DOHH2 (cell line): ENCODE measurements around the gene PGM5.

Source experiments
- H3F3A ChIP-seq: fragments of 200-600 bp; sonication (generic), shearing (Covaris generic); 2 replicates; pipeline ENCODE4 v1.6.0; 2016; ENCODE audit warnings: antibody characterized with exemption, mild to moderate bottlenecking; ENCODE audit not compliant: control insufficient read depth, insufficient read depth
- H3K27ac ChIP-seq: fragments of 200-600 bp; sonication (generic); 2 replicates; pipeline ENCODE4 v1.5.1; 2014; ENCODE audit warnings: low read depth, mild to moderate bottlenecking, low read length, moderate library complexity
- H3K27me3 ChIP-seq: fragments of 200-600 bp; sonication (generic); 2 replicates; pipeline ENCODE4 v1.6.1; 2014; ENCODE audit warnings: mild to moderate bottlenecking, low read length, mixed read lengths; ENCODE audit not compliant: control insufficient read depth
- H3K36me3 ChIP-seq: fragments of 200-600 bp; sonication (generic); 2 replicates; pipeline ENCODE4 v1.6.1; 2014; ENCODE audit warnings: mild to moderate bottlenecking, low read length, moderate library complexity, mixed read lengths; ENCODE audit not compliant: control insufficient read depth
- H3K4me1 ChIP-seq: fragments of 200-600 bp; sonication (generic); 2 replicates; pipeline ENCODE4 v1.6.1; 2014; ENCODE audit warnings: mild to moderate bottlenecking, low read length, mixed read lengths; ENCODE audit not compliant: control insufficient read depth
- H3K4me2 ChIP-seq: fragments of 200-600 bp; sonication (generic); 2 replicates; pipeline ENCODE4 v1.6.0; 2014; ENCODE audit warnings: mild to moderate bottlenecking, low read length, moderate library complexity
- H3K4me3 ChIP-seq: fragments of 200-600 bp; sonication (generic); 2 replicates; pipeline ENCODE4 v1.5.1; 2014; ENCODE audit warnings: mild to moderate bottlenecking, low read length, mixed read lengths
- H3K79me2 ChIP-seq: fragments of 200-600 bp; sonication (generic); 2 replicates; pipeline ENCODE4 v1.6.1; 2014; ENCODE audit warnings: mild to moderate bottlenecking, low read length, mixed read lengths; ENCODE audit not compliant: control insufficient read depth
- H3K9me2 ChIP-seq: fragments of 200-600 bp; sonication (generic); replicated peaks from 2 replicates; pipeline ENCODE4 v1.6.1; 2014; ENCODE audit warnings: mild to moderate bottlenecking, low read length, mixed read lengths; ENCODE audit not compliant: control insufficient read depth
- H3K9me3 ChIP-seq: fragments of 200-600 bp; sonication (generic); 2 replicates; pipeline ENCODE4 v1.6.1; 2014; ENCODE audit warnings: antibody characterized with exemption, low read length, mixed read lengths; ENCODE audit not compliant: control insufficient read depth, insufficient read depth
- H4K20me1 ChIP-seq: fragments of 200-600 bp; sonication (generic); 2 replicates; pipeline ENCODE4 v1.6.0; 2014; ENCODE audit warnings: low read depth, mild to moderate bottlenecking, antibody characterized with exemption, low read length, moderate library complexity; ENCODE audit not compliant: control insufficient read depth, insufficient read depth
- EZH2phosphoT487 ChIP-seq: fragments of 200-600 bp; sonication (generic); IDR thresholded peaks from 2 replicates; pipeline ENCODE4 v1.6.1; 2017; ENCODE audit warnings: borderline replicate concordance, mild to moderate bottlenecking, antibody characterized with exemption, low read length, moderate library complexity, mixed read lengths
- TF ChIP-seq, protein P1 (sequence below): fragments of 200-600 bp; sonication (generic); IDR thresholded peaks from one replicate; pipeline ENCODE4 v1.5.1; 2014; ENCODE audit warnings: antibody characterized with exemption, mild to moderate bottlenecking, low read depth, low read length; ENCODE audit not compliant: poor library complexity, severe bottlenecking

Gene PGM5

DNA sequence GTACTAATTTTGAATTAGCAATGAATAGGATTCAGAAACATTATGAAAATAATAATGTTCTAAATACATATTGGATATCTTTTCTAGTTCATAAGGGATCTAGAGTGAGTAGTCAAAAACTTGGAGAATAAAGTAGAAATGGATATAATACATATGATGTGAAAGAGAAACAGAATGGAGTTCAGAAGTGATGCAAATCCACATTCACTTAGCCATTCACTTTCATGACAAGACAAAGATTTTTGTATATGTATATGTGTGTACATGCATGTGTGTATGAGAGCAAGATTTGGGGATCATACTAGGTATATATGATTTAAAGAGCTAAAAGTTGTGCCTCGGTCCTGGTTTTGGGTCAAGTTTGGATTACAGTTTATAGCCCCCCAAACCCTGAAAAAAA, 150.1 kb downstream of the PGM5 start:
- Histone ChIP-seq H3K9me2 (no peaks in the 10 kb centered on the region), H3K27me3 (no peaks in the 10 kb centered on the region), H3F3A (no peaks in the 10 kb centered on the region), H3K36me3 (no peaks in the 10 kb centered on the region), H3K4me1 (peaks cover 7% of the 10 kb centered on the region), H3K27ac (no peak overlapping the region), H3K4me3 (no peak overlapping the region), H3K79me2 (no peaks in the 10 kb centered on the region), H3K4me2 (no peak overlapping the region), H3K9me3 (no peaks in the 10 kb centered on the region), H4K20me1 (no peaks in the 10 kb centered on the region)
- TF ChIP-seq EZH2phosphoT487: no peak
- TF ChIP-seq, protein P1, sequence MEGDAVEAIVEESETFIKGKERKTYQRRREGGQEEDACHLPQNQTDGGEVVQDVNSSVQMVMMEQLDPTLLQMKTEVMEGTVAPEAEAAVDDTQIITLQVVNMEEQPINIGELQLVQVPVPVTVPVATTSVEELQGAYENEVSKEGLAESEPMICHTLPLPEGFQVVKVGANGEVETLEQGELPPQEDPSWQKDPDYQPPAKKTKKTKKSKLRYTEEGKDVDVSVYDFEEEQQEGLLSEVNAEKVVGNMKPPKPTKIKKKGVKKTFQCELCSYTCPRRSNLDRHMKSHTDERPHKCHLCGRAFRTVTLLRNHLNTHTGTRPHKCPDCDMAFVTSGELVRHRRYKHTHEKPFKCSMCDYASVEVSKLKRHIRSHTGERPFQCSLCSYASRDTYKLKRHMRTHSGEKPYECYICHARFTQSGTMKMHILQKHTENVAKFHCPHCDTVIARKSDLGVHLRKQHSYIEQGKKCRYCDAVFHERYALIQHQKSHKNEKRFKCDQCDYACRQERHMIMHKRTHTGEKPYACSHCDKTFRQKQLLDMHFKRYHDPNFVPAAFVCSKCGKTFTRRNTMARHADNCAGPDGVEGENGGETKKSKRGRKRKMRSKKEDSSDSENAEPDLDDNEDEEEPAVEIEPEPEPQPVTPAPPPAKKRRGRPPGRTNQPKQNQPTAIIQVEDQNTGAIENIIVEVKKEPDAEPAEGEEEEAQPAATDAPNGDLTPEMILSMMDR: no peak

DNA sequence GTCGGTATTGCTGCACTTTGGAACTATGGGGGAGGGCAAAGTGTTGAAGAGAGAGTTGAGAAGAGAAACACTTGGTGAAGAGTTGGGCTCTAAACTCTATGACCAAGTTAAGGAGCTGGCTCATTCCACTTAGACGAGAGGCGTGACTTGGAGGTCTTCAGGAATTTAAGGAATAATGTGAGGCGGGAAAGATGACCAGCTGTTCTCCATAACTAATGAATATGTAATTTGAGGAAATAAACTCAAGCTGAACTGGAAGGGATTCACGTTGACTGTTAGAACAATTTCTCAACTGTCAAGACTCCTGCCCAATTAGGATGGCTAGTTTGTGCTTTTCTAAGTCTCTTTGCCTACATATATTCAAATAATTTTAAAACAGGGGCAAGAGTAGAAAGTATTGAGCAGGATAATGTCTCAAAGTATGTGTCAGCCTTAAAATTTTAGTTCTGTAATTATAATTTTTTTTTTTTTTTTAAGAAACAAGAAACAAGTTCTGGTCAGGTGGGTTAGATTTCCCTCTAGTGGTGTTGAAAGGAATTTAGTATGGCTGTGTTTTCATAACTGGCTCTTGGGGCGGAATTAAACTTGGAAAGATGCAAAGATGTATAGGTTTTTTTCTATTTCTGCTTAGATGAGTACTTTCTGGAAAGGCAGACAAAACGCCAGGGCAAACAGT, 150.9 kb downstream of the PGM5 start:
- H3K36me3 ChIP-seq: no peaks in the 10 kb centered on the region
- no peaks in the 10 kb centered on the region for H3K79me2 ChIP-seq
- no peaks in the 10 kb centered on the region for H3F3A ChIP-seq
- no peaks in the 10 kb centered on the region for H3K9me3 ChIP-seq
- peaks cover 7% of the 10 kb centered on the region for H3K4me1 ChIP-seq
- no peak overlapping the region for H3K4me2 ChIP-seq
- H3K27ac ChIP-seq: no peak overlapping the region
- TF ChIP-seq, protein P1: peak; percentile 37
- TF ChIP-seq EZH2phosphoT487: no peak
- H4K20me1 ChIP-seq: no peaks in the 10 kb centered on the region
- no peaks in the 10 kb centered on the region for H3K27me3 ChIP-seq
- no peak overlapping the region for H3K4me3 ChIP-seq
- no peaks in the 10 kb centered on the region for H3K9me2 ChIP-seq

DNA sequence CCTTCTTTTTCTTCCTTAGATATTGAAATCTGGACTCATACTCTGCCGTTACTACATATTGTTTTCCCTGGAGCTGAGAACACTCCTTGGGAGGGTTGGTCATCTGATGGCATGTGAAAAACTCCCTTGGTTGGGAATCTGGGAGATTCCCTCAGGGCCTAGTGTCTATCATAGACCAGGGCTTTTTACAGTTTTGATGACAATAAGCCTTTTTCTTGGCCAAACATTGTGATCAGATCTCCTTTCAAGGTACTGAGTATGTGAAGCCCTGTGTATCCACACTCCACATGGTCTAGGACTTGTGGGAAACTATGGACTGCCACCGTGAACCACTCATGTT, 151.4 kb downstream of the PGM5 start:
- Histone ChIP-seq H3K79me2 (no peaks in the 10 kb centered on the region), H3K36me3 (no peaks in the 10 kb centered on the region), H4K20me1 (no peaks in the 10 kb centered on the region), H3K4me1 (peaks cover 7% of the 10 kb centered on the region), H3K9me3 (no peaks in the 10 kb centered on the region), H3F3A (no peaks in the 10 kb centered on the region), H3K27me3 (no peaks in the 10 kb centered on the region), H3K4me2 (no peak overlapping the region), H3K4me3 (no peak overlapping the region), H3K27ac (no peak overlapping the region), H3K9me2 (no peaks in the 10 kb centered on the region)
- no peak for TF ChIP-seq EZH2phosphoT487
- TF ChIP-seq, protein P1: peak; percentile 9
